K562 (cell line): Measurements from ENCODE around the gene HCN1. TPM values are rescaled to one million over a fixed set of nuclear protein-coding genes. Genes with fewer than 3 reads are reported as not detected.

Experiments
- ATAC-seq: fragments of 200-7000 bp; cut with Tn5 transposase; 3 replicates; pipeline ENCODE4 v1.9.1; 2020; ENCODE audit warnings: moderate library complexity
- BruUV-seq: library from RNA; stranded (reverse); fragments of 400-500 nt; replicated peaks from 2 replicates; lab custom pipeline; 2021; lab: Mats Ljungman, UMichigan
- CTCF ChIA-PET: fragments of 300-600 bp; formaldehyde crosslinking; extraction: SDS; loops from one replicate; lab custom pipeline; 2021; ENCODE audit warnings: low intra/inter-chr PET ratio; lab: Yijun Ruan, JAX
- POLR2A ChIA-PET: fragments of 300-600, 350-650 bp; sonication (Branson Sonifier 250); formaldehyde crosslinking; extraction: SDS; loops from one replicate; lab custom pipeline; 2021; ENCODE audit warnings: antibody characterized with exemption, inconsistent platforms; lab: Yijun Ruan, JAX
- DNase-seq, 4 experiments: peaks; one replicate each; pipeline versions ENCODE4 v3.0.0 to v3.0.0-alpha.2; 2011 to 2018; ENCODE audit warnings: low spot score in 3 of 4, mixed read lengths in 3 of 4; ENCODE audit errors: extremely low read depth in 1 of 4
- FAIRE-seq: peaks from 2 replicates; lab custom pipeline; 2011; peaks lifted over from hg19 to GRCh38; lab: Jason Lieb, UNC
- H2AFZ ChIP-seq: 2 replicates; pipeline ENCODE4 v1.6.0; 2011; ENCODE audit warnings: low read depth, low read length, control low read depth, inconsistent platforms
- H3K27ac ChIP-seq: fragments of 200-600 bp; 3 replicates; pipeline ENCODE4 v1.8.0; 2011; ENCODE audit warnings: low read depth, mild to moderate bottlenecking, control low read depth, inconsistent platforms, low read length, moderate library complexity, mixed read lengths; ENCODE audit errors: extremely low read depth
- H3K27me3 ChIP-seq, 2 experiments: fragments of 300-600 bp in 1 of 2; 2 replicates in 1 of 2; 3 replicates in 1 of 2; pipeline versions ENCODE4 v1.6.0 to v1.8.0; 2011; ENCODE audit warnings: inconsistent platforms in 2 of 2, low read length in 2 of 2, mild to moderate bottlenecking in 1 of 2, mixed read lengths in 1 of 2, moderate library complexity in 1 of 2; ENCODE audit not compliant: control insufficient read depth in 2 of 2, insufficient read depth in 2 of 2
- H3K36me3 ChIP-seq: fragments of 300-600 bp; 3 replicates; pipeline ENCODE4 v1.8.0; 2011; ENCODE audit warnings: mild to moderate bottlenecking, low read length, inconsistent platforms; ENCODE audit not compliant: control insufficient read depth, insufficient read depth
- H3K4me1 ChIP-seq, 2 experiments: fragments of 200-600 bp in 1 of 2; replicated peaks in 1 of 2; 2 replicates in 1 of 2; 3 replicates in 1 of 2; pipeline versions ENCODE4 v1.5.1 to v1.8.0; 2011; ENCODE audit warnings: inconsistent platforms in 2 of 2, low read length in 2 of 2, mild to moderate bottlenecking in 1 of 2, mixed read lengths in 1 of 2, moderate library complexity in 1 of 2; ENCODE audit not compliant: control insufficient read depth in 2 of 2, insufficient read depth in 2 of 2
- H3K4me2 ChIP-seq: 2 replicates; pipeline ENCODE4 v1.6.1; 2011; ENCODE audit warnings: low read length, control low read depth, inconsistent platforms, mixed read lengths; ENCODE audit not compliant: insufficient read depth
- H3K4me3 ChIP-seq: fragments of 200-600 bp; sonication (generic), shearing (Covaris generic); 2 replicates; pipeline ENCODE4 v1.5.1; 2016; ENCODE audit warnings: control low read depth, inconsistent platforms
- H3K79me2 ChIP-seq: fragments of 200-600 bp; 3 replicates; pipeline ENCODE4 v1.8.0; 2011; ENCODE audit warnings: low read length, inconsistent platforms; ENCODE audit not compliant: control insufficient read depth, insufficient read depth
- H3K9ac ChIP-seq, 2 experiments: 2 replicates each; pipeline versions ENCODE4 v1.6.0 to v1.6.1; 2011; ENCODE audit warnings: low read depth in 2 of 2, low read length in 2 of 2, control low read depth in 1 of 2, inconsistent platforms in 1 of 2, mild to moderate bottlenecking in 1 of 2, mixed read lengths in 1 of 2; ENCODE audit not compliant: insufficient read depth in 1 of 2
- H3K9me1 ChIP-seq: one replicate; pipeline ENCODE4 v1.6.0; 2011; ENCODE audit warnings: inconsistent platforms, mild to moderate bottlenecking, low read length, moderate library complexity; ENCODE audit not compliant: control insufficient read depth, insufficient read depth
- H3K9me3 ChIP-seq: replicated peaks from 2 replicates; pipeline ENCODE4 v1.5.1; 2011; ENCODE audit warnings: low read depth, low read length, inconsistent platforms; ENCODE audit not compliant: control insufficient read depth, insufficient read depth
- H4K20me1 ChIP-seq: replicated peaks from 2 replicates; pipeline ENCODE4 v1.6.1; 2011; ENCODE audit warnings: low read length, inconsistent platforms, mixed read lengths; ENCODE audit not compliant: control insufficient read depth, insufficient read depth
- ETV6 ChIP-seq, 3 experiments: fragments of 150-350 bp in 1 of 3; sonication (generic) in 1 of 3; formaldehyde crosslinking in 1 of 3; IDR thresholded peaks; 2 replicates each; pipeline versions ENCODE4 v1.6.1 to v1.8.0; 2014 to 2022; ENCODE audit warnings: borderline replicate concordance in 2 of 3, low read depth in 2 of 3, antibody characterized with exemption in 1 of 3, low read length in 1 of 3, mild to moderate bottlenecking in 1 of 3, missing genetic modification reagents in 1 of 3
- FOXJ3 ChIP-seq: sonication (generic); formaldehyde crosslinking; IDR thresholded peaks from 2 replicates; pipeline ENCODE4 v1.4.0; 2020; ENCODE audit warnings: mild to moderate bottlenecking, missing genetic modification reagents
- FUS ChIP-seq: fragments of 200-400 bp; formaldehyde crosslinking; optimal IDR thresholded peaks from 2 replicates; pipeline ENCODE3; 2017; ENCODE audit warnings: low read depth, low read length
- ZBTB1 ChIP-seq: sonication (generic); formaldehyde crosslinking; IDR thresholded peaks from 2 replicates; pipeline ENCODE4 v1.8.1; 2023; ENCODE audit warnings: missing genetic modification reagents, low read depth, mild to moderate bottlenecking, borderline replicate concordance
- ZNF282 ChIP-seq: sonication (generic); formaldehyde crosslinking; IDR thresholded peaks from 2 replicates; pipeline ENCODE4 v1.8.1; 2023; ENCODE audit warnings: missing genetic modification reagents
- WGBS: fragments of 100-300 bp; shearing (Covaris generic); methylation state at CpG from one replicate; pipeline ENCODE4 v1.1.6; 2016; ENCODE audit warnings: low coverage, mixed read lengths; ENCODE audit not compliant: insufficient coverage; ENCODE audit errors: missing lambda C conversion rate; 5-methylcytosine and 5-hydroxymethylcytosine counted together
- in situ Hi-C: fragments of 300-500 bp; cut with MboI; formaldehyde crosslinking; loops from 4 replicates; pipeline ENCODE4 v1.15.0; 2018; ENCODE audit warnings: inconsistent platforms, mixed read lengths
- intact Hi-C: fragments of 100-400 bp; cut with micrococcal nuclease; formaldehyde crosslinking; loops from 2 replicates; pipeline ENCODE4 v1.14.2; 2022
- polyA plus RNA-seq, 8 experiments: library from polyadenylated mRNA; depleted of rRNA in 4 of 8; stranded (reverse) in 5 of 8; unstranded in 3 of 8; fragments of >200 nt; fragmentation: Nextera tagmentation in 2 of 8; fragmentation: Illumina TruSeq in 1 of 8; extraction: Ambion mirVana in 2 of 8; extraction: Trizol in 1 of 8; gene quantifications; 2 replicates each; pipeline versions ENCODE4 v1.2.1 to v1.2.3, GENCODE V29; 2011 to 2014; ENCODE audit warnings: inconsistent platforms in 1 of 8, missing spikeins in 1 of 8
- total RNA-seq, 7 experiments: library from RNA; depleted of rRNA in 6 of 7; stranded (reverse); fragments of >200 nt in 6 of 7; fragmentation: Illumina TruSeq in 2 of 7; extraction: Trizol in 2 of 7; gene quantifications; 2 replicates each; pipeline versions ENCODE4 v1.2.1 to v1.2.3, GENCODE V29; 2011 to 2021; ENCODE audit warnings: low replicate concordance in 1 of 7
- TF ChIP-seq, protein P1 (sequence below): fragments of 250-450 bp; sonication (Bioruptor Pico); IDR thresholded peaks from 2 replicates; pipeline ENCODE4 v1.8.0; 2022; ENCODE audit warnings: moderate library complexity, mild to moderate bottlenecking, inconsistent platforms
- TF ChIP-seq, protein P2 (sequence below): fragments of 250-450 bp; sonication (Bioruptor Pico); IDR thresholded peaks from 2 replicates; pipeline ENCODE4 v1.5.0; 2021

The HCN1 gene
- total and polyA plus RNA-seq, 9 of the 15 experiments (the other 6 are each of a cell fraction or from before 2014, with no cell fraction given), result not detected

DNA sequence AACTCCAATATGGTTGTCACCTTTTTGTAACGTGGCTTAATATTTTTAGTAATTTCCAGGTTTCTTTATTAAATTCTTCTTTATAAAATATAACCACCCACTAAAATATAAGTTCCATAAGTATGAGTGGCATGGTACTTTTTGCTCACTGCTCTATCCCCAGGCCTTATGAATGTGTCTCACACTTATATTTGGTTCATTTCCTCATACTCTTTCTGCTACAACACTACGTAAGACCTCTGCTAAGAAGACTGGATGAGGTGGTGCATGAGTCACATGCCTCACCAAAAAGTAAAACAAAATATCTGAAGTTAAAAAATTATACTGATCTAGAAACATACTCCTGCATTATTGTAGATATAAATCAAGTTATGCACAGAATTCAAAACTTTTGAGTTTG is 400.9 kb downstream of the HCN1 start:
- Histone ChIP-seq H3K9me1 (no peaks in the 10 kb centered on the region), H3K4me1 (no peaks in the 10 kb centered on the region), H2AFZ (no peak overlapping the region), H3K27ac (no peak overlapping the region), H3K9me3 (no peaks in the 10 kb centered on the region), H3K4me3 (no peak overlapping the region), H3K4me2 (no peak overlapping the region), H4K20me1 (no peaks in the 10 kb centered on the region), H3K36me3 (no peaks in the 10 kb centered on the region), H3K79me2 (no peaks in the 10 kb centered on the region), H3K9ac (no peak overlapping the region), H3K27me3 (no peaks in the 10 kb centered on the region)
- intact Hi-C loops, result no loop called here
- 0% methylated on average over 2 of the region's 2 CpGs for WGBS
- CTCF ChIA-PET, result no interaction called here
- BruUV-seq, result no TSS peak
- no peak for ATAC-seq
- TF ChIP-seq ZNF282 (CRISPR knock-in tag), result no peak
- TF ChIP-seq, protein P1, sequence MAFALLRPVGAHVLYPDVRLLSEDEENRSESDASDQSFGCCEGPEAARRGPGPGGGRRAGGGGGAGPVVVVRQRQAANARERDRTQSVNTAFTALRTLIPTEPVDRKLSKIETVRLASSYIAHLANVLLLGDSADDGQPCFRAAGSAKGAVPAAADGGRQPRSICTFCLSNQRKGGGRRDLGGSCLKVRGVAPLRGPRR (CRISPR knock-in tag), result no peak
- TF ChIP-seq FOXJ3 (CRISPR knock-in tag), result no peak
- TF ChIP-seq, protein P2, sequence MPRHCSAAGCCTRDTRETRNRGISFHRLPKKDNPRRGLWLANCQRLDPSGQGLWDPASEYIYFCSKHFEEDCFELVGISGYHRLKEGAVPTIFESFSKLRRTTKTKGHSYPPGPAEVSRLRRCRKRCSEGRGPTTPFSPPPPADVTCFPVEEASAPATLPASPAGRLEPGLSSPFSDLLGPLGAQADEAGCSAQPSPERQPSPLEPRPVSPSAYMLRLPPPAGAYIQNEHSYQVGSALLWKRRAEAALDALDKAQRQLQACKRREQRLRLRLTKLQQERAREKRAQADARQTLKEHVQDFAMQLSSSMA (CRISPR knock-in tag), result no peak
- TF ChIP-seq ZBTB1 (CRISPR knock-in tag), result no peak
- no peak for TF ChIP-seq ETV6 (IDR thresholded peaks at IDR 0.05; ENCODE audit: borderline replicate concordance in 1 of 2, low read depth in 2 of 2, low read length in 1 of 2)
- no peak for TF ChIP-seq ETV6 (CRISPR knock-in tag; IDR thresholded peaks at IDR 0.05; ENCODE audit: borderline replicate concordance)
- TF ChIP-seq FUS, result no peak
- in situ Hi-C loops, result no loop called here
- POLR2A ChIA-PET, result no interaction called here
- FAIRE-seq, result no peak
- no peak for DNase-seq
